GM19193 (cell line): ENCODE data around the gene NUDCD3.

Source experiments
- POLR2A ChIP-seq: IDR thresholded peaks from 4 replicates; pipeline ENCODE4 v1.6.1; 2011; ENCODE audit not compliant: insufficient read depth, insufficient read length; ENCODE audit errors: extremely low read depth

The NUDCD3 gene

DNA sequence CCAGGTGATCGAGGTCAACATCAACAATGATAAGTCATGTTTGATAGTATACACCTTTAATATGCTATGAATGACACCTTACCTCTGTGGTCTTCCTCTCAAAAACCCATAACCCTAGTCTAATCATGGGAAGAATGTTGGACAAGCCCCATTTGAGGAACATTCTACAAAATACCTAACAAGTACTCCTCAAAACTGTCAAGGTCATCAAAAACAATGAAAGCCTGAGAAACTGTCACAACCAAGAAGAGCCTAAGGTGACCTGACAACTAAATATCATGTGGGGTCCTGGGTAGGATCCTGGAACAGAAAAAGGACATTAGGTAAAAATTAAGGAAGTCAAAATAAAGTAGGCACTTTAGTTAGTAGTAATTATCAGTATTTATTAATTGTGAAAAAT lies 5.9 kb upstream of the NUDCD3 start:
- no peak for TF ChIP-seq POLR2A

- no peak for TF ChIP-seq POLR2A
Measured at GRCh38 chr7:44494960-44495359, 4.5 kb upstream of the NUDCD3 start.

DNA sequence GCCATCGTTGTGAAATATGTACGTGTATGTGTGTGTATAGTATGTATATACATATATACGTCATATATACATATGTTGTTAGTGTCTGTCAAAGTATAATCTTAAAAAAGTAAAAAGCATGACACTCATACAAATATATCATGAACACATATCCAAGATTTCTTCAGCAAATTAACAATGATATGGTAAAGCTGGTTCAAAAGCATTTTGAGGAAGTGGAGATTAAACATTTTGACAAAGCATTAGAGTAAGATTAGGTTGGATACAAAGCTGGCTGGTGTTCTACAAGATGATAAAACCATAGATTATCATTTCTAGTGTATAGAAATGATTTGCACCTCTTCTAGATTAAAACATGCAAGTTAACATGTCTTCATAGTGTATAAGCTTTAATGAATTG lies 771 bp upstream of the NUDCD3 start:
- TF ChIP-seq POLR2A, result no peak

- TF ChIP-seq POLR2A, result no peak
Measured at GRCh38 chr7:44489955-44490350, 505 bp downstream of the NUDCD3 start.

- TF ChIP-seq POLR2A, result no peak
Measured at GRCh38 chr7:44488955-44489354, 1.5 kb downstream of the NUDCD3 start.

GRCh38 chr7:44486693-44487092 lies 3.8 kb downstream of the NUDCD3 start:
- TF ChIP-seq POLR2A, result no peak

GRCh38 chr7:44486001-44486400 lies 4.5 kb downstream of the NUDCD3 start:
- no peak for TF ChIP-seq POLR2A

- TF ChIP-seq POLR2A, result no peak
Measured at GRCh38 chr7:44484482-44485313, 5.8 kb downstream of the NUDCD3 start.

DNA sequence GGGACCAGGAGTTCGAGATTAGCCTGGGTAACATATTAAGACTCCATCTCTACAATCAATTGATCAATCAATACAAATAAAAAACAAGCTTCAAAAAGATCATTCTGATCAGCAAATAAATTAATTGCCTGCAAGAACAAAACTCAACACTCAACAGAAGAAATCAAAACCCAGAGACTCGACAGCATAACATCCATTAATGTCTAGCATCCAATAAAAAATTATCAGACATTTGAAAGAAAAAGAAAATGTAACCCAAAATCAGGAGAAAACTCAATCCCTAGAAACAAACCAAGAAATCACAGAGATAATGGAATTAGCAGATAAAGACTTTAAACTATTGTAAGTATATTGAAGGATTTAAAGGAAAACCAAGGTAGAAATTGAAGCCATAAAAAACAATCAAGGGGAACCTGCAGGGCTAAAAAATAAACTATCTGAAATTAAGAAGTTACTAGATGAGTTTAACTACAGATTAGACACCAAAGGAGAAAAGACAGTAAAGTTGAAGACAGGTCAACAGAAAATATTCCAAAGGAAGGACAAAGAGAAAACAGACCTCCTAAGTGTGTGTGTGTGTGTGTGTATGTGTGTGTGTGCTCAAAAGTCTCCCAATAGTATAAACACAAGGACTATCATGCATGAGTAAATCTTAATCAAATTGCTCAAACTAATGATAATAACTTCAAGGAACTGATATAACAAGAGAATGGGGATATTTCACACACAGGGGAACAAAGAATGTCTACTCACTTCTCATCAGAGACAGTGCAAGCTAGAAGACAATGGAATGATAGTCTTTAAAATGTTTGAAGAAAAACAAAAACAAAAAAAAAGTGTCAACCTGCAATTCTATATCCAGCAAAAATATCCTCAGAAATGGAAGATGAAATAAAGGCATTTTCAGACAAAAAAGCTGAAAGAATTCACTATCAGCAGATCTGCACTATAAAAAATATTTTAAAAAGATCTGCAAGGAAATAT lies 7.7 kb downstream of the NUDCD3 start:
- TF ChIP-seq POLR2A, result no peak

- TF ChIP-seq POLR2A, result no peak
Measured at GRCh38 chr7:44477938-44478337, 12.5 kb downstream of the NUDCD3 start.

DNA sequence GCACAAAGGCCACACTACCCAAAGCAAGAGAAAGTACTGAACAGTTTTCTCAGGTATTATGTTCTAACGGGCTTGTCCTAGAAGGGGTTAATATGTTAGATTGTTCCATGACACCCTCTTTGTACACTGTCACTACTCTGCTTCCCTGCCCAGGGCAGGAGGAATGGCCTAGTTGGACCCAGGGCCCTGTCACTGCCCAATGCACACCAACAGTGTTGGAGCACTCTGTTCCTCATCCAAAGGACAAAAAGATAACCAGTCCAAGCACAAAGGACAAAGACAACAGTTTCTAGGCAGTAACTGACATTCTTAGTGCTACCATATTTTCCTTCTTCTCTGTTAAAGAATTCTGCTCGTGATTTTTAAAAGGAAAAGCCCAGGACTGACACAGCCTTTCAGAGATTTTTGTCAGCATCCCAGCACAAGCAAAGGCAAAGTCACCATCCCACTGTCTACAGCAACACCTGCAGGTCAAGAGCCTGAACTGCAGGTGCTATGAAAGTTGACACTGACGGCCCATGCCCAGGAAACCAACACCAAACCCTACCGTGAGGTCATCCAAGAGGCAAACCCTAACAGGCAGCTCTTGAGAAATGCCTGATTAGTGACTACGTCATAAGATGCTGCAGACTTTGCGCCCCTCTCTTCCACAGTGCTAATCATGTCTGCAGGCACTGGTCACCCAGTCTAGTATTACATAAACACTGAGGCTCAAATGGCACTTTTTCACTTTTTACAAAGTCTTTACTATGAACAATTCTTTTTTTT lies 13.2 kb downstream of the NUDCD3 start:
- TF ChIP-seq POLR2A, result no peak

GRCh38 chr7:44476313-44476712 lies 14.1 kb downstream of the NUDCD3 start:
- TF ChIP-seq POLR2A, result no peak

DNA sequence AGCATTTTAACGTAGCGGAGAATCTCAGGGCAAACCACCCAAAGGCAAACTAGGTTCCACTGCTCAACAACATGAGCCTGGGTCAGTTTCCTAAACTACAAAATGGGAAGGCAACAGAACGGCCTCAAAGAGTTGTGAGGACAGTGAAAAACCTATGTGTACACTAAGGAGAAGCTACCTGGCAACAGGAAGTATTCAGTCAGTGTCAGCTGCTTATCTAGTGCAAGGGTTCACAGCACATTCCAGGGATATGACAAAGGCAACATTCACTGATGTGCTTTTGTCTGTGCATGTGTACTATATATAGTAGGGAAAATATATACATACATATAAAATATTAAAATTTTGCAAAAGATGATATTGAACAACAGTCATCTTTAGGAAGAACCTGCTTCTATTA lies 17.2 kb downstream of the NUDCD3 start:
- TF ChIP-seq POLR2A, result no peak

GRCh38 chr7:44472843-44473242 lies 17.6 kb downstream of the NUDCD3 start:
- no peak for TF ChIP-seq POLR2A

- TF ChIP-seq POLR2A, result no peak
Measured at GRCh38 chr7:44471850-44472249, 18.6 kb downstream of the NUDCD3 start.

GRCh38 chr7:44471436-44471835 lies 19.0 kb downstream of the NUDCD3 start:
- TF ChIP-seq POLR2A, result no peak
